ENCODE results near the gene NF2.

Gene NF2

DNA sequence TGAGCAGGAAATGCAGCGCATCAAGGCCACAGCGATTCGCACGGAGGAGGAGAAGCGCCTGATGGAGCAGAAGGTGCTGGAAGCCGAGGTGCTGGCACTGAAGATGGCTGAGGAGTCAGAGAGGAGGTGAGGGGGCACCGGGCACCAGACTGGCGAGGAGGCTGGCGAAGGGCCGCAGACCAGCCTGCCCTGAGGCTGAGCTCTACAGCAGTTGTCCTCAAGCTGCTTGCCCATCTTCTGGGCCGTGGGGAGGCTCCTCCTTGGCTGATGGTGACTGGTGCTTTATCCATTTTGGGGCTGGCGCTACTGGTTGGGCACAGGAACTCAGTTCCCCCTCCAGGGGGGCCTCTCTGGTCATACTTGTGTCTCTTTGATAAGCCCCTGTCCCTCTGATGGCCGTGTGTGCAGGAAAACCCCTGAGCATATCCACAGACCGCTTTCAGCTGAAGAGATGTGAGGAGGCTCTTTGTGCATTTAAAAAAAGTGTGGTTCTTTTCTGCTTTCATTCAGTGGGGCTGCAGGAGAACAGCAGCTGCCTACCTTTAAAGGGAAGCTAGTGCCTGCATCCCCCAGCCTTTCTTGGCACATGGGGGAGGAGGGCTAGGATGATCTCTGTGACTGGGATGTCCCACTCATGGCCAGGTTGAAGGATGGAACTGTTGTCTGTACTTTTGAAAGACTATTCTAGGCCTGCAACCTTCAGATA, 70.1 kb downstream of the NF2 start:
- DNase-seq, result no peak

DNA sequence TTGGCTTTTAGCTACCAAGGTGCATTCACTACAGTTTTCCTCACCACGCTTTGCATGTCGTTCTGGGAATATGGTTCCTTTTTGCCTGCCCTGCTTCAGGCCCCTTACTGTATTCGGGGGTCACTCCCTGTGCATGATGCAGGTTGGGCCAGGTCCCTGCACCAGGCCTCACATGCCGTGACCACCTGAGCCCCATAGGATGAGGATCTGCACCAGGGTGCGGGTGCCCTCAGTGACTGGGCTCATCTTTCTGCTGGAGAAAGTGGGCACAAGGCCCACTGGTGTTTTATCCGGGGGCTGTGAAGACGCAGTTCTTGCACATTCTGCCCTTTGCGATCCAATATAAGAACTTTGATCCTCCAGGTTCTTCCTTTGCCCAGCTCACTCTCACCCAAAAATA, 70.7 kb downstream of the NF2 start:
- DNase-seq, result no peak

DNA sequence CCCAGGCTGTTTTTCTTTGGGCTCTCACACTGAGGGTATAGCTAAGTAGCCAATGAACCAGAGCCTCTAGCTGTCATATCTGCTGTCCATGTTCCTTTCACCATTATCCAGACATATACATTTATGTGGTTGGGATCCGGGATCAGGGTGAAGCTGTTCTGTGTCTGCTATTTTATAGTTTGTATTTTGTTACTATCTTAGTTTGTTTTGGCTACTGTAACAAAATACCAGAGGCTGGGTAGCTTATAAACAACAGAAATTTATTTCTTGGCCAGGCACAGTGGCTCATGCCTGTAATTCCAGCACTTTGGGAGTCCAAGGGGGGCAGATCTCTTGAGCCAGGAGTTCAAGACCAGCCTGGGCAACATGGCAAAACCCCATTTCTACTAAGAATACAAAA, 75.9 kb downstream of the NF2 start:
- DNase-seq, result no peak

DNA sequence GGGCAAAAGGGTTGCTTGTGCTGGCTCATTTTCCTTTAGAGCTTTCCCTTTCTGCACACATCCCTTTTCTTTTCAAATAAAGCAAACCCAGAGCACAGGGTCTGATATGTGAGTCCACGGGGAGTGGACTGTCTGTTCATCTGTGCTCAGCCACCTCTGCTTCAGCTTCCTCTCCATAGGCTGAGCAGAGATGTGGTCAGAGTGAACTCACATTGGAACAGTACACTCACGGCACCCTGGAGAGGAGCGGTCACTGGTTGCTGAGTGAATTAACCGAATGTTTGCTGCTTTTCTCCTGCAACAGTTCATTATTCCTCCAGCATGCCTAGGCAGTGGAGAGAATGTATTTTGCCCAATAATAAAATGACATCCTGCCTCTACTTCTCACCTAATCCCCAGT, 80.1 kb downstream of the NF2 start:
- DNase-seq, result no peak

DNA sequence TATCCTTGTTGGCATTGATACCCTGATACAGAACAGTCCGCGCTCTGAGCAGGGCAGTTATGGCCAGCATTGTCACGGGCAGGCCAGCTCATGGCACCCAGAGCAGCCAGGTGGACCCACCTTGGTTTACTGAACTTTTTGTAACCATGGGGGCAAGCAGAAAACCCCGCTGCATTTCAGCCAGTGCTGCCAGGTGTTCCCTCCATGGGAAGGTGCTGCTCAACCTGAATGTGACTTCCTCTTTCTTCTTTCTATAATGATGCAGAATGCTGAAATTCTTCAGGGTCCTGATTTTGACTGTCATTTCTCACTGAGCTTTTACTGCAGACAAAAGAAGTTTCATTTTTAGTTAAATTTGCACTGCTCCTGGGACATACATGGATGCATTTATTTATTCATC, 80.8 kb downstream of the NF2 start:
- DNase-seq, result no peak

DNA sequence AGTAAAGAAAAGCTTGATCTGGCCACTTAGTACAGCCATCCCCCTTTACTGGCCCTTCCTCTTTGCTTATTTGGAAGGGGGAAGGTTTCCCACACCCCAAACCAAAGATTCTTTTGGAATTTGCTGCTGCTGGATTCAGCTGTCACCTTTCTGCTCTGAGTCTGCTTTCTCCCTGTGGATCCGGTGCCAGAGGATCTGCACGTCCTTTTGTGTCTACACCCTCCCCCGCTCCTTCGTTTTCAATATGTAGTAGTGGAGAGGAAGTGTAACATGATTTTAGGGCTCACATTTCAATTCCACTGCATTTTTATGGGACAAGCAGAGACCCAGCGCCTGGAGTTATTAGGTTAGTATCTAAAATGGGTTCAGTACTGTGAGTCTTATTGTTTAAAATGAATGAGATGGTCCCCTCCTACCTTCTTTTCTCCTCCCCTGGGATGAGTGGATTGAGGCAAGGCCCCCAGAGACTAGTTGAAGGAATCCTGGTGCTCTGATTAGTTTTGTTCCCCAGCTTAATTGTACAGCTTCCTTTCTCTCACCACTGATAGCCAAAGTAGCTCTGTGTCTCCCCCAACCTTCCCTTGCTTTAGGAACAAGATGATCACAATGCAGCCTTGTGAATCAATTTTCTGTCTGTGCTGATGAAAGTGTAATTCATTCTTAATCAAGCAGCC, 85.9 kb downstream of the NF2 start:
- DNase-seq, result no peak

DNA sequence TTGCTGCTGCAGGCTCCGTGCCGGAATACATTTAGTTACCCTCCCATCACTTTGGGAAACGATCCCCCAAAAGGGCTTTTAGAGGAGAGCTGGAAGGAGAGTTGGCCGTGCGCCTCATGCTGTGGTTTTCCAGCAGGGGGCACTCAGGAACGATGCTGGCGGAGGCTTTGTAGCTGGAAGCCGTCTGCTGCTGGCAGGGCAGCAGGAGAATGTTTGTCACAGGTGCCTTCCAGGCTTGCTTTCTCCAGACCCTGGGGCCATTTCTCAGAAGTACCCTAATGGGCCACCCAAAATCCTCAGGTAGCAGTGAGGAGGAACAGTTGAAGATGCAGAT, 86.4 kb downstream of the NF2 start:
- peak; percentile 46 to 55 for DNase-seq

DNA sequence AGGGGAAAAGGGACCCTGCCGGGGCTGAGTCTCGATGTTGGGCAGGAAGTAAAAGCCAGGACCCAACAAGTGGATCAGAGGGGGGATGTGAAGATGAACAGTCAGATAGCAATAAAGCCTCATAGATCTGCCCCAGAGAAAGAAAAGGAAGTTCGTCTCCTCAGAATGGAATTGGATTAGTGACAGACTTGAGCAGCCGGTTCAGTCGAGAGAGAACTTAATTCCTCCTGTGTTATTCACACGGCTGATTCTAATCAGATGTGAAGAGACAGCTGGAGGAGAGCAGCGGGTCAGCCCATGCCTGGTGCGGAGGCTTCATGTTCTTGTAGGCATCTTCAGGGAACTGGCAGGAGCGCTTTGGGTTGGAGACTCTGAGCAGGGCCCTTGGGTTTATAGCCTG, 87.0 kb downstream of the NF2 start:
- DNase-seq, result no peak

DNA sequence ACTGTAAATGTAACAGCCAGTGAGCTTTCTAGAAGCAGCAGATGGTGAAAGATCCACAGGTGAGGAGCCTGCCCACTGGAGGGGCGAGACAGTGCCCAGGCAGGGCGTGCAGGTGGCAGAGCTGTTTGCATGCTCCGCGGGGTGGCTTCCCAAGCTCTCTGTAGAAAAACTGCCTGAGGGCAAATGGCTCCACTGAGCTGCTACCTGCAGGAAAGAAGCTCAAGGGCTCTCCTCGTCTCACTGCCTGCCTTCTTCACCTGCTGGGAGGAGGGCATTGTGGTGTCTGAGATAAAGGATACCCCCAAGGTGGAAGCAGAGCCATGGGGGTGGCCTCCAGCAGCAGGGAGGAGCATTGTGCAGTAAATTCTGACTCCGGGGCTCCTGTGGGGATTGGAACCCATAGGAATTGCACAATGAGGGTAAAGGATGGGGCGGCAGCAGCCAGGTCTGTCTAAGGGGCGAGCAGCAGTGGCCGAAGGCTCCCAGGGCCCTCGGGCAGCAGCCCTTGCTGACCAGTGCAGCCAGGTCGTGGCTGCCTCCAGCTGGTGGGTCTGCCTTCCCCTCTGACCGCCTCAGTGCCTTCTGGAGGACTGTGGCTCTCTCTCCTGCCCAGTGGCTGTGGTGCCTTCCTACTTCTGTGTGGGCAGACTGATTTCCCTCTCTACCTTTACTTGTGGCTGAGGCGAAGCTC, 88.3 kb downstream of the NF2 start:
- no peak for DNase-seq

DNA sequence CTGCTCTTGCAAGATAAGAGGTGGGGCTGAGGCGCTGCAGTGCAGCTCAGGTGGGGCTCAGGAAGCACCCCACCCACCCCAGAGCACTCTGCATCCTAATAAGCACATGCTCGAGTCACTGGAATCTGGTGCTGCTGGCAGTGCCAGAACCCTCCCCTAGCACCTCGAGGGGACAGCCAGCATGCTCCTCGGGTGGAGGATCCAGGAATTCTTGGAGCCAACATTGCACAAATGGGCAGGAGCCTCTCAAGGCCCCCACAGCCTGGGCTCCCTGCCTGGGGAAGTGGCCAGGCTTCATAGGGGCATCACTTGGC, 88.9 kb downstream of the NF2 start:
- DNase-seq, result no peak

DNA sequence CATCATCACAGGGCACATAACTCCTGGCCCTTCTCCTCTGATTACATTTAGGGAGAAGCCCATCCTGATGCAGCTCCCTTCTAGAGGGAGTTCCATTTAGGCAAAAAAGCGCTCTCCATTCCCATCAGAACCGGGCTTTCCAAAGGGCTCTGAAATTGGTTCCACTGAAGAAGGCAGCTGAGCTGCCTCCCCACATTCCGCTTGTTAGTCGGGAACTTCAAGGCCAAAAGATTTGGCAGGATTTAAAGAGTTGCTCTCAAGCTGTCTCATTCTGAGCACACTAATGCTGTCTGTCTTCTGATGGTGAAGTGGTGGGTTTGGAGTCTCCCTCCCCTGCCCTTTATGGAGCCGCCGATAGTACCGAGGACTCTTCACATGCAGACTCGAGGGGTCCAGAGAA, 89.7 kb downstream of the NF2 start:
- no peak for DNase-seq

DNA sequence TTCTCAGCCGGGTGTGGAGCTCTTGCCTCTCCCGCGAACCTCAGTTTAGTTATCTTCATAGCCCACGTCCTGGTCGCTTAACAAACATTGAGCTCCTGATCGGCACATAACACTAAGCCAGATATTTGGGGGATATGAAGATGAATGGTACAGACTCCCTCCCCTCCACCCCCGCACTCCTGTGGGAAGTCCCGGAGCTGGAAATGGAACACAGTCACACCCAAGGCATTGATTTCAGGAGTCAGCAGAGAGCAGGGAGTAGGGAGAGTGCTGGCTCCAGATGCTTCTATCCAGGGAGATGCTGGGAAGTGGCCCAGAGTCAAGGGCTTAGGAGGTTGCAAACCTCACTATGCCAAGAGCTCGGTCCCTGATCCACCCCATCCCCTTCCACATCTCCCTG, 90.2 kb downstream of the NF2 start:
- DNase-seq, result no peak

DNA sequence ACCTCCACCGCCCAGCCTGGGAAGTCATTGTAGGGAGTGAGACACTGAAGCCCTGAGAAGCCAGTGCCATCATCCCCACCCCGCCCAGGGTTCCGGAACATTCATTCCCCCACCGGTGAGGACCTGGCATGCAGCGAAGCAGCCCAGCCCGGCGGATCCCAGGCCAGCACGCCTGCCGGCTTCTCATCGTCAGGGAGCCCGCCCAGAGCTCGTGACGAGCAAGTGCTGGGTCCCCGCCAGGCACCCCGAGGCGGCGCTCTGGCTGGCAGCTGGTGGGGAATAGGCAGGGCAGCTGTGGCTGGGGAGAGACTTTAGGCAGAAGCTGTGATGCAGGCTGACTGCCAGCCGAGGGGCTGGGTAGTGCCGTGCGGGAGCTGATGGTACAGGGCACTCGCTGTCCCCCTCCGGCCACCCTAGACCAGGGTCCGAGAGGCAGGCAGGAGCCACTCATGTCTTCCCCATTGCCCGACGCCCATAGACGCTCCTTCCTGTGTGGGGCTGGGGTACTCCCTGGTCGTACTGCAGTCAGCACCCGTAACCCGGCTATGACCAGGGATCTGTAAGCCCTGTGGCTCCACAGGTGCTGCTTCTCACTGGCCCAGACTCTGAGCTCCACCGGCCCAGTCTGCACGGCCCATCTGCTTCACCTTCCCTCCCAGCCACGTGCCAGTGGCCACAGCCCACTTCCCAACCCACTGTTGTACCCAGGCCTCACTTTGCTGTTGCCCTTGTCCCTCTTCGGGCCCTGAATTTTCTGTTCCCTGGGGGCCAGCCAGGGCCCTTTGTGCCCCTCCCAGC, 91.9 kb downstream of the NF2 start:
- DNase-seq, result no peak

DNA sequence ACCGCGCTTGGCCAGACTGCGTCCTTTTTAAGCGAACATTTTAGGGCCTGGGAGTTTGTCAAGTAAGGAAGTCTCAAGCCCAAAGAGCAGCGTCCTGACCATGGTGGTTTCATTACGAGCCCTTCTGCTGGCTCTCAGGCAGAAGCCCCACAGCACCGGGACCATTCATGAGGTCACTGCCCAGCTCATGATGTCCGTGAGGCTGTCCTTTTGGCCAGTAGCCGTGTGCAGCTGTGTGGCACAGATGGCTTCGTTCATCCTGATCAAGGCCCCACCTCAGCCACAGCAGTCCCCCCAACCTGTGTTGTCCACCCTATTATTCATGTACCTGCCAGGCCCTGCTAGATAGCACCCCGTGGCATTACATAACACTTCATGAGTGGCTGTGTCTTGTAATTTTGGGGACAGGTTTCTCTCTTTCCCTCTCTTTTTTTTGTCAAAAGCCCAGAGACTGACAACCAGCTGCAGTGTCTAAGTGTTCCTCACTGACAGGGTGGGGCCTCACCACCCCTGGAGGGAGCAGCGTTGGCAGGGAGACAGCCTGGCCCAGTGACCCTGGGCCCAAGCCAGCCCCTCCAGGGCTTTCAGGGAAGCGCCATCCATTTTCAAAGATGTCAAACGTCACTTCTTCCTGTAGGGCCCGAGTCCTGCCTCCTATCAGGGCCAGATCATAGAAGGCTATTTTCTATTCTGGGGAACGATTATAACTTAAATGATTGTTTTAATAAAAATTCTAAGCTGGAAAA, 94.6 kb downstream of the NF2 start:
- no peak for DNase-seq

DNA sequence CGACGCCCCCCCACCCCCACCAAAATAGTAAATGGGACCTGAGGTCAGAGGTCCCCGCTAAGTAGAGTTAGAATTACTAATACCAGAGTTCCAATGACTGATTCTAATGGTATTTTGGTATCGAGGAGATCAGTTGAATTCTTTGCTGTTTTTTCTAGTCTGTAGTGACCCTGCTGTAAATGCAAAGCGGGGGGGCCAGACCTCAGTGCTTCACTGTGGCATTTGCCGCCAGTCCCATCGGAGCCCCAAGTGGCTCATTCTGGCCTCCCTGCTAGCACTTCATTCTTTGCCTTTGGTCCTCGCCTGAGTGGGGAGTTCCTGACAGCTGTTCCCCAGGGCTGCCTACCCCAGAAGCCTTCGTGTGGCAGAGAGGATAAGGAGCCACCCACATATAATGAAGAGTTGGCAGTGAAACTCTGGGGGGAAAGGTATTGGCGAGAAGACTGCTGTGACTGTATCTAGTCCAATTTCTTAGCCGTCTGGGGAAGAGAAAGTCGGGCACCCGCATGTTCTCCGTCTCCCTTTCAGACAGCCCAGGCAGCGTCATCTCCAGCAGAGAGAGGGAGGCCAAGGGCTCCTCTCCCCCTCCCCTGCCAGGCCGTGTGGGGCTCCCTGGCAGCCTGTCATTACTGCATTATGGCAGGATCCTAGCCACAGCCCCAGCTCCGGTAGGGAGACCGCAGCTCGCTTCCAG, 96.9 kb downstream of the NF2 start:
- no peak for DNase-seq

DNA sequence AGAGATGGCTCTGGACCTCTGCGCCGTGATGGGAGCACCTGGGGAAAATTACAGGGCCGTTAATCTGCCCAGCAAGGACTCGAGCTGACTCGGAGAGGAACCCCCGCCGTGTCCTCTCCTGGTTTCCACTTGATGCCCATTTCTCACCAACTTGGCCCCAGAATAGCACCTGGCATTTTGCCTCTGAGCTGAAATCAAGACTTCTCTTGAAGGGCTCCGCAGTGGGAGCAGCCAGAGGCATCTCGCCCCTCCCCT, 97.4 kb downstream of the NF2 start:
- DNase-seq, result no peak

DNA sequence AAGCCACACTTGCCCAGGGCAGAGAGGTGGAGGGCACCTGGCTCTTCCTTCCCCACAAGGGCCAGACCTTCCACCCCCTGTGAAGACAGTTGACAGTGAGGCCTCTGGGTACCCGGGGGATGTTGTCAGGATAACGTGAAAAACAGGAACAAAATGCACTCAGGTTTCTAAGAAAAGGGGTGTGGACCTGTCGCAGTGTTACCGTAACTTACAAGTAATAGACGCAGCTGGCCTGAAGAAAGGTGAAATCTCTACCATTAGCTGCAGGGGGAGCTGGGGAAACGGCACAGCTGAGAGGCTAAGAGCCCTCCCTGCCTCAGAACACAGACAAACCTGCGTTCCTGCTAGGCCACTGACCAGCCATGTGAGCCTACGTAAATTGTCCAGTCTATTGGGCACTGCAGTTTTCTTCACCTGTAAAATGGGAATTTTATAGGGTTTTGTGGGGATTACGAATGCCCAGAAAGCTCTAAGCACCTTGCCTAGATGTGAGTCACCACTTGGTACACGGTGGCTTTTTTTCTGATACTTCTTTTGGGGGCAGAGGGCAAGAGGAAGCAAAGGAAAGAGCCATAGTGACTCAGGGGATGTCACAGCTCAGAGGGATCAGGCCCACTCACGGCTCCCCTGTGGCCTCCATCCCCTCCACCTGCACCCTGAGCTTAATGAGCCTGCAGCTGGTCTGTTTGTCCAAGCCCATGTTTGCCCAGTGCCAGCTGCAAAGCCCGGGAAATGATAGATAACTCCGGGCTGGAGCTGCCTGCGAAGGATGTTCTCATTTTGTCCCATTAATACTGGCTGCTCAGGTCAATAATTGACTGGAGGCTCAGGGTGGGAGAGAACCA, 97.9 kb downstream of the NF2 start:
- DNase-seq, result no peak

DNA sequence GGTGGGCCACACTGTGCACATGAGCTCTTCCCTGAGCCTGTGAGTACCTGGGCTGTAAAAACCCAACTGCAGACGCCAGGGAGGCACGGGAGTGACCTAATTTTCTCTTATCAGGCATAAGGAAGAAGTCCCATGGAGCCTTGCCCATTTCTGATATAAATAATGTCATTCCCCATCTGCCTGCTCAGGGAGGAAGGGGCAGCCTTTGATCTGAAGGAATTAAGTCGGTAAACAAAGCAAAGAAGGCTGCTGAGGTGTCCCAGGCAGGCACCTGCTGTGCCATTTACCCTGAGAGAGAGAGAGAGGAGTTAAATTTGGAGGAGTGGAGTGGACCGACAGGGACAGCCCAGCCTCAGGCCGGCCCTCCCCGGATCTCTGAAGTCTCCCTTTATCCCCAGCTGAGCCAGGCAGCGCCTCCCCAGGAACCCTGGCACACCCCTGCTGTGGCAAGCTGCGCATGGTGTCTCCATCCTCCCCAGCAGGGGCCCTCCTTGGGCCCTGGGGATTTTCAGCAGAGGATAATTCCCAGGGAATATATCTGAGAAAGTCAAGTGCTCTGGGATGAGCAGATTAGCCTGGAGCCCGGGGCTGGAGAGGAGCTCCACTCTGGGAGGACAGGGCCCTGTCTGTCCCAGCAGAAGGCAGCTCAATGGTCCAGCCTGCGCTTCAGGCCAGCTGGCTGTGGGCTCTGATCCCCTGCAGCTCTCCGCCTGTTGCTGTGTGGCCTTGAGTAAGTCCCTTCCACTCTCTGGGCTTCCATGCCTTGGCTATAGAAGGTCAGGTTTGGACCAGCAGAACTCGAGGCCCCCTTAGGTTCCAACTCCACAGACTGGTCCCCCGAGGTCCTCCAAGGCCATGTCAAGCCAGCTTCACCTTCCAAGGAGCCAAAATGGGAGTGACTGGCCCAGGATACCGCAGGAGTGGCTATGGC, 98.8 kb downstream of the NF2 start:
- no peak for DNase-seq

DNA sequence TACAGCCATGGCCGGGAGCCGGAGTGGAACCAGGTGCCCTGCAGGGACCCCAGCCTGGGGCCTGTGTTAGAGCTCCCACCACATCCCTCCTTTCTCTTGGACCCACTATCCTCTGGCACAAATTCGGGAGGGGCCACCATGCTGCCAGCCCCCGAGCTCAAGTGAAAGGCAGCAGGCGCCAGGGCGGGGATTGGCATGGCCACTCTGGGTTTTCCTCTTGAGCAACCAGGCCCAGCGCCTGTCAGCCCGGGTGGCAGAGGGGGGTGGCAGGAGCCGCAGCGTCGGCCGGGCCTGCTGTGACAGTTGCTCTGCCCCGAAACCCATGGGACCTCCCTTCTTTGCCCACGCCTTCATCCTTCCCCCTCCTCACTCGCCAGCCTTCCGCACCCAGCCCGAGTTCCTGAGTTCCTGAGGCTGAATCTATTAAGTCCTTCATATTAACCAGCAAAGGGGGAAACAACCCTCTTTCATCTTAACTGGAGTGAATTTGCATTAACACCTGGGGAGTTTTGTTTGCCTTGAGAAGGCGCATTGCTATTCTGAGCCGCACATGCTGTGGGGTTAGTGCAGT, 99.6 kb downstream of the NF2 start:
- DNase-seq, result no peak

DNA sequence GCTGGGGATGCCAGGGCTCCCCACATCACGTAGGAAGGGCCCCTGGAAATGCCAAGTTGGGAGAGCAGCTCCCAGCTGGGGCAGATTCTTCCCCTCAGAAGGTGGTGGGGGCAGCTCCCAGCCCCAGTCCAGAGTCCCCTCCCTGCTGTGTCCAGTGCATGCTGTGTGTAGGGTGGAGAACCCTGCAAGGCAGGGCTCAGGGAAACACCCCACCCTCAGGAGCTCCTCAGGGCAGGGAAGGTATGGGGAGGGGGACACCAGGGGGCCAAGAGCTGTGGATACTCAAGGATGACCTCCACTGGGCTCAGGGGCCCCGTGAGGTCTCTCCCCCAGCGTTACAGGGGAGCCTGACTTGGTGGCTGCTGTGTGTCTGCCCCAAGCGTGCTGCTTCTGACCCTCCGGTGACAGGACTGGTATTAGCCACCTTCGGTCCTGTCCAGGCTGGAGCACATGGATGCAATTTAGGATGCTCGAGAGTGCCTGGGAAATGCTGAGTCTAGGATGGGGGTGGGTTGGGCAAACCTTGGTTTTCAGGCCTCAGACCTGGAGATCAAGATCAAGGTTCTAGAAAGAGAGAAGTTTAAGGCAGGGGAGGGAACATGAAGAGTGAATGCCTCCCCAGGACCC, 100.2 kb downstream of the NF2 start:
- DNase-seq, result no peak

Measured in stimulated activated CD4-positive, alpha-beta T cell treated with anti-CD3 and anti-CD28 coated beads, Interleukin-2, amount 100 ng/mL, for 24 hours (primary cell).